EL (cell line): ENCODE data around the gene MYOZ1.
"Not testable (repeated sequence)": the region's sequence is repeated elsewhere in the genome, so short reads cannot be mapped to it uniquely, and the experiment has no call there.

Source experiments
- DNase-seq: peaks from one replicate; pipeline ENCODE4 v3.0.0-alpha.2; 2016

The MYOZ1 gene

DNA sequence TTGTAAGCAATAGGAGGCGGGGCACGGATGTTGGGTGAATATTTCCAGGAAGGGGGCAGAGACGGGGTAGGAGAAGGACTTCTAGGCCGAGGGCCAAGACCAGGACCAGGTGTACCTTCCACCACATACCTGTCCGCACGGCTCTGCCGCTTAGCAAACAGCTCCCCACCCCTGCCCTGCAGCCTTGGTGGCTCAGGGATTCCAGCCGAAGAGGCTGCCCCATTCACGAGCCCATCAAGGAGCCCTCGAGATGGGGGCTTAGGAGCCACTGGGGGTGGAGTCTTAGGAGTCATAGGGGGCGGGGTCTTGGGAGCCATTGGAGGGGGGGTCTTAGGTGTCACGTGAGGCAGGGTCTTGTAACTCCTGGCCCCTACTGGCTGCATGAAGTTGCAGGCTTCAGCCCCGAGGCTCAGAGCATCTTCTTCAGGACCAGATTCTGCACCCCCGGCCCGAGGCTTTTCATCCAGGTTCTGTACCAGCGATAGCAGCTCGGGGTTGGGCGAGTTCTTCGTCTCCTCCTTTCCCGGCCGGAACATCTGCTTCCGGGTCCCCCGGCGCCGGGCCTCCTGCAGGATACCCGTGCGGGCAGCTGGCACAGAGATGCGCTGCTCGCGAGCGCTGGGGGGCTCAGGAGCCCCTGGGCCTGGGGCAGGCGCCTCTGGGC is 6.1 kb upstream of the MYOZ1 start:
- peak; percentile 24 for DNase-seq

GRCh38 chr10:73646598-73647041 is 5.3 kb upstream of the MYOZ1 start:
- no peak for DNase-seq

- no peak for DNase-seq
Measured at GRCh38 chr10:73645251-73645650, 4.0 kb upstream of the MYOZ1 start.

GRCh38 chr10:73644767-73645166 is 3.5 kb upstream of the MYOZ1 start:
- DNase-seq, result no peak

GRCh38 chr10:73644015-73644743 is 2.9 kb upstream of the MYOZ1 start:
- peak; percentile 72 for DNase-seq

DNA sequence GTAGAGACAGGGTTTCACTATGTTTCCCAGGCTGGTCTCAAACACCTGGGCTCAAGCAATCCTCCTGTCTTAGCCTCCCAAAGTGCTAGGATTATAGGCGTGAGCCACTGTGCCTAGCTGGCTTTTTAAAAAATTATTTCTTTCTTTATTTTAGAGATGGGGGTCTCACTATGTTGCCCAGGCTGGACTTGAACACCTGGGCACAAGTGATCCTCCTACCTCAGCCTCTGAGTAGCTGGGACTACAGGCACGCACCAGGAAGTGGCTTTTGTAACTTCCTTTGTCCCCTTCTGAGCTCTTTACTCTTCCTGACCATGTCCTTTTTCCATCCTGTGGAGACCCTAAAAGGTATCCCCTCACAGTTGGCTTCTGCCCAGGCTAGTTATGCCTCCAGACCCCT is 2.1 kb upstream of the MYOZ1 start:
- DNase-seq, result no peak

- DNase-seq, result no peak
Measured at GRCh38 chr10:73639286-73639685, 2.0 kb downstream of the MYOZ1 start.

DNA sequence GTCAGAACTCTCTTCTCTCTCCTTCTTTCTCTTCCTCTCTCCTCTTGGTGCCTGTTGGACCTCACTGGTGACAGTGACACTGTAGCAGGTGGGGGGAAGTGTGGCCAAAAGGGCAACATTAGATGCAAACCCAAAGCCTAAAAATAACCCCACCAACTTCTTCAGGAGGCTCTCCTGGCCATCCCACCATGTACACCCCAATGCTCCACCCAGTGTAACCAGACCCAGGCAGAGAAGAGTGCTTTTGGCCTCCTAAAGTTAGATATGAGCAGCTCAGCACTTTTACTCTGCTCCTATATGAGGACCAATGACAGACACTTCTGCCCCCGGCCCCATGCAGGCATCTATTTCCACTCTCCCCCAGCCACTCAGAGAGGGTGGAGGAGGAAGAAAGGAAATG is 5.5 kb downstream of the MYOZ1 start:
- no peak for DNase-seq

DNA sequence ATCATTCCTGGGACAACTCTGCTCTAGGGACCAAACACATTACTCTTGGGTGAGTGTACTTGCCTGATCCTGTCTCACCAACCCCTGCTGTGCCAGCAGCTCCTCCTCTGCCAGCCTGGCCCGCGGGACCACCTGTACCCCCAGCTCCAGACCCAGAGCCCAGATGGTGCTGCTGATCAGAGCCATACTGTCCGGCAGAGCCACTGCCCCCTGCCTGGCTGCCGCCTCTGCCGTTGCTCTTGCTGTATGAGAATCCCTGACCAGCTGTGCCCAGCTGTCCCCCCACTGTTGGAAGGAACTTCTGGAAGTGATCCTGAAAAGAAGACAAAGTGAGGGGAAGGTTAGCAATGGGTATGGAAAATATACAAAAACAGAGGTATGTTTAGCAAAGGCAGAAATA is 6.9 kb downstream of the MYOZ1 start:
- DNase-seq, result no peak

DNA sequence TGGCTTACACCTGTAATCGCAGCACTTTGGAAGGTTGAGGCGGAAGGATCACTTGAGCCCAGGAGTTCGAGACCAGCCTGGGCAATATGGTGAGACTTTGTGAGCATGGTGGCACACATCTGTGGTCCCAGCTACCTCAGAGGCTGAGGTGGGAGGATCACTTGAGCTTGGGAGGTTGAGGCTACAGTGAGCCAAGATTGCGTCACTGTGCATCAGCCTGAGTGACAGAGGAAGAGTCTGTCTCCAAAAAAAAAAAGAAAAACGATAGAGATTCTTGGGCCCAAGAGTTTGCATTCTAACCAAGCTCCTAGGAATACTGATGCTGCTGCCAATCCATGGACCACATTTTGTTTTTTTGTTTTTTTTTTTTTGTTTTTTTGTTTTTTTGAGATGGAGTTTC is 12.1 kb downstream of the MYOZ1 start:
- no peak for DNase-seq

DNA sequence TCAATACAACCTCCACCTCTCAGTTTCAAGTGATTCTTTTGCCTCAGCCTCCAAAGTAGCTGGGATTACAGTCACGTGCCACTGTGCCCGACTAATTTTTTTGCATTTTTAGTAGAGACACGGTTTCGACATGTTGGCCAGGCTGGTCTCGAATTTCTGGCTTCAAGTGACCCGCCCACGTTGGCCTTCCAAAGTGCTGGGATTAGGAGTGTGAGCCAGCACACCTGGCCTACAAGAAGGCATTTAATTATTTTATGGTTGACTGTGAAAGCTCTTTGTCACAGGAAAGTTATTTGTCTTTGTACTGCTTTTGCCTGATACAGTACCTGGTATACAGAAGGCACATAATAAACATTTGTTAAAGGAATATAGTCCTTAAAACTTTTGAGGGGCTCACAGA is 12.9 kb downstream of the MYOZ1 start:
- no peak for DNase-seq

DNA sequence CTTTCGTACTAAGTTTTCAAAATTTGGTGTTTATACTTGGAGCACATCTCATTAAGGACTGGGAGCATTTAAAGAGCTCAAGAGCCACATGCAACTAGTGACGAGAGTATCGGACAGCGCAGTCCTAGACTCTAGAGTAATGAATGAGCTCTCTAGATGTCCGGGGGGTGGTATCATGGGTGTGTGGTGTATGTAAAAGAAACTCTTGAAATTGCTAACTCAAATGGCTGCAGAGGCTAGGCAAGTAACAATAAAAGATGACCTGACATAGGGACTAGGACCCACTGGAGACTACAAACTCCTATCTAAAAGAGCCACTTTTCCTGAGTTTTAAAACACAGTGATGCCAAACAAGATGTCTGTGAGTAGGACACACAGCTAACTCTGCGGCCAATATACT is 14.0 kb downstream of the MYOZ1 start:
- no peak for DNase-seq

GRCh38 chr10:73625884-73626752 is 15.2 kb downstream of the MYOZ1 start:
- peak; percentile 98 for DNase-seq

DNA sequence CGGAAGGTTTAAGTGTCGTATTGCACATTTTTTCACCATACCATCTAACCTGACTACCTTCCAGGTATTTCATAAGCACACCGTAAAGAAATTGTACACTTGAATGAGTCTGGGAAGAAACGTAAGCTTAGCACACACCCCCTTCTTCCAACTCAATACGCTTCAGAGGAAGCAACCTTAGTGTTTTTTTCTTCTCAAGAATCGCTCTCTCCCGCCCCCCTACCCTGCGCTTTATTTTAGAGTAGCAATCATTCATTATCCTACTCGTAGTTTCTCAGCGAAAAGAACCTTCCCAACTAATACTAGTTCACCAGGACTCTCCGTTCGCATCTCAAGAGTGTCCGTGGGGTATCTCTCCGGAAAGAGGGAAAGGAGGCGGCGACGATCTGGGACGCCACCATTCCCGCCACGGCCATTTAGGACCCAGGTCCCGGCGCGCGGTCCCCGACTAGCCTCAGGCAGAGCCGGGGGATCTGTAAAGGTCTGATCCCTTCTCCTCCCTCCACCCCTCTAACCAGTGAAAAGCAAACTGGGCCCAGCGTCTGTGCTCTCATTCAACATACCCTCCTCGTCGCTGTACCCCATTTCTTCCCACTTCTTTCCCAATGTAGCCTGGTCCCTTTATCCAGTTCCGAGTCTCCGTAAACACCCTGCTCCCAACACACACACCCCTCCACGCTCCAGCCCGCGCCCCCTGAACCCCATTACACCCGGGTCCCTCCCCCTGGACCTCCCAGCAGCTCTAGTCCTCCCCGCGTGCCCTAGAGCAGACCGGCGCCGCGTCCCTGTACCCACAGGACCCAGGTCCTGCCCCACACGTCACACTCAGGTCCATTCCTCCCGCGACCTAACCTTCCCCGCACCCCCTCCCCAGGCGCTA is 16.0 kb downstream of the MYOZ1 start:
- DNase-seq, result peak; percentile 47

DNA sequence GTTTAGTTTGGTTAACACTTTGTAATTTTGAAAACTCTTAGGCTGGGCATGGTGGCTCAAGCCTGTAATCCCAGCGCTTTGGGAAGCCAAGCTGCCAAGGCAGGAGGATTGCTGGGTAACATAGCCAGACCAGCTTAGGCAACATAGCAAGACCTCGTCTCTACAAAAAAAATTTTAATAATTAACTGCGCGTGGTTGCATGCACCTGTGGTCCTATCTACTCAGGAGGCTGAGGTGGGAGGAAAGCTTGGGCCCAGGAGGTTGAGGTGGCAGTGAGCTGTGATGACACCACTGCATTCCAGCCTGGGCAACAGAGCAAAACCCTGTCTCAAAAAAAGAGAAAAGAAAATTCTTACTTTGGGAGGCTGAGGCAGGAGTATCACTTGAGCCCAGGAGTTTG is 18.2 kb downstream of the MYOZ1 start:
- no peak for DNase-seq

GRCh38 chr10:73620974-73621373 is 20.3 kb downstream of the MYOZ1 start:
- not testable (repeated sequence) for DNase-seq

DNA sequence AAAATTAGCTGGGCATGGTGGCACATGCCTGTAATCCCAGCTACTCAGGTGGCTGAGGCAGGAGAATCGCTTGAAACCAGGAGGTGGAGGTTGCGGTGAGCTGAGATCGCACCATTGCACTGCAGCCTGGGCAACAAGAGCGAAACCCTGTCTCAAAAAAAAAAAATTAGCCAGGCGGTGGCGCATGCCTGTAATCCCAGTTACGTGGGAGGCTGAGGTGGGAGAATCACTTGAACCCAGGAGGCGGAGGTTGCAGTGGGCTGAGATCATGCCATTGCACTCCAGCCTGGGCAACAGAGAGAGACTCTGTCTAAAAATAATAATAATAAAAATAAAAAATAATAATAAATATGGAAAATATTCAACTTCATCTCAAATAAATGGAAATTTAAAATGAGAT is 24.1 kb downstream of the MYOZ1 start:
- not testable (repeated sequence) for DNase-seq

DNA sequence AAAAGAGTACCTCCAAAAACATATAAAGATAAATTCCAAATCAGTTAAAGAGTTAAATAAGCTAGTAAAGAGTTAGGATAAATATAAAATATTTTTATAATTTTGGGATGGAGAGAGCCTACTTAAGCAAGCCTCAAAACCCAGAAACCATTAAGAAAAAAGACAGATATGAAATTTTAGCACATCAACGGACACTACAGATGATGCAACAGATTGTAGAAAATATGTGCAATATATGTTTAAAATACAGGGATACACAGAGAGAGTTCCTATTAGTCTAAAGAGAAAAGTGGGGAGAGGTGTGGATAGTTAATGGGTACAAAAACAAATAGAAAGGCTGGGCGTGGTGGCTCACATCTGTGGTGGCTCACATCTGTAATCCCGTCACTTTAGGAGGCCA is 26.6 kb downstream of the MYOZ1 start:
- DNase-seq, result no peak

GRCh38 chr10:73609116-73609515 is 32.2 kb downstream of the MYOZ1 start:
- no peak for DNase-seq

DNA sequence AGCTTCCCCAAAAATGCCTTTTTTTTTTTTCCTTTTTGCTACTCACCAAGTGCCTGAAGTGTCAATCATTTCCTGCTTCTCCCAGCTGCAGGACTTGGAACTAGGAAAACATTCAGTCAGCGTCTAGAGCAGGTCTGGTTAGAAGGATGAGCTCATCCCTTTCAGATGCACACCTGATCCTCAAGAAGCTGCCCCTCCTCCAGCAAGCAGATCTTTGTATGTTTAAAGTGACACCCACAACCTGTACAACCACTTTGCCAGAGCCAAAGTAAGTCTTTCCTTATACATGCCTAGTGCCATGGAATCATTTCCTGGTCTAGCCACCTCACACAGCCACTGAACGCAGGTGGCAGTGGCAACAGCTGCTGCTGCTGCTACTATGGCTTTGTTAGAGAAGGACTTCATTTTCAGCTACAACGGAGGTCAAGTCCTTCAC is 39.8 kb downstream of the MYOZ1 start:
- peak; percentile 14 for DNase-seq

GRCh38 chr10:73597346-73597745 is 43.9 kb downstream of the MYOZ1 start:
- DNase-seq, result peak; percentile 45

DNA sequence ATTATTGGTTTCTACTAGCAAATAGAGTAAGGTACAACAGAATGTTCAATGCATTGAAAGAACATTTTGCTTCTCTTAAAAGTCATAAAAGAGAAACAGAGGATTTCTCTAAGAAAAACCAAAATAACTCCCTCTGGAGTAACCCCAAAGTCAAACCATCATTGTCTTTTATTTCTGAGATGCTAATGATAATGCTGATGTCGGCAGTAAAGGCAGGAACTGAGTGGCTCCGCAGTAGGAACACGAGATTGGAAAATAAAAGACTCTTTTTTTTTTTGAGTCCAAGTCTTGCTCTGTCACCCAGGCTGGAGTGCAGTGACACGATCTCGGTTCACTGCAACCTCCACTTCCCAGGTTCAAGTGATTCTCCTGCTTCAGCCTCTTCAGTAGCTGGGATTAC is 47.5 kb downstream of the MYOZ1 start:
- DNase-seq, result no peak

DNA sequence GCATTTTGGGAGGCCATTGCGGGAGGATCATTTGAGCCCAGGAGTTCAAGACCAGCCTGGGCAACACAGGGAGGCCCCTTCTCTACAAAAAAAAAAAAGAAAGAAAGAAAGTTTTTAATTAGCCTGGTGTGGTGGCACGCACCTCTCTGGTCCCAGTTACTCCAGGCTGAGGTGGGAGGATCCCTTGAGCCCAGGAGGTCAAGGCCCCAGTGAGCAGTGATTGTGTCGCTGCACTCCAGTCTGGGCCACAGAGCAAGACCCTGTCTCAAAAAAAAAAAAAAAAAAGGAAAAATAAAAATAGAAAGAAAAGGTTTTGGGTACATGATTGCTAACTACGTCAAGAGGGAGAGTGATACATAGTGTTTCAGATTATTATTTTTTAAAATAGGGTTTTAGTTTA is 48.2 kb downstream of the MYOZ1 start:
- no peak for DNase-seq
